ENCODE results near the gene SPIRE1.
A peak's percentile ranks its signal among the peaks of the same experiment; 100 is the strongest.

GRCh38 chr18:12659904-12660605 lies 2.1 kb upstream of the SPIRE1 start:
- TF ChIP-seq CTCF (conservative IDR thresholded peaks at IDR 0.05; ENCODE audit: low read length) (peak; percentile 95), EZH2phosphoT487 (IDR thresholded peaks at IDR 0.05; ENCODE audit: borderline replicate concordance, low read depth, low read length) (no peak)
